K562 (cell line): ENCODE data around the gene CRAMP1. TPM values are rescaled to one million over a fixed set of nuclear protein-coding genes. Genes with fewer than 3 reads are reported as not detected.

Experiments used
- ATAC-seq: fragments of 200-7000 bp; cut with Tn5 transposase; 3 replicates; pipeline ENCODE4 v1.9.1; 2020; ENCODE audit warnings: moderate library complexity
- BruUV-seq: library from RNA; stranded (reverse); fragments of 400-500 nt; replicated peaks from 2 replicates; lab custom pipeline; 2021; lab: Mats Ljungman, UMichigan
- CTCF ChIA-PET: fragments of 300-600 bp; formaldehyde crosslinking; extraction: SDS; loops from one replicate; lab custom pipeline; 2021; ENCODE audit warnings: low intra/inter-chr PET ratio; lab: Yijun Ruan, JAX
- POLR2A ChIA-PET: fragments of 300-600, 350-650 bp; sonication (Branson Sonifier 250); formaldehyde crosslinking; extraction: SDS; loops from one replicate; lab custom pipeline; 2021; ENCODE audit warnings: antibody characterized with exemption, inconsistent platforms; lab: Yijun Ruan, JAX
- DNase-seq, 4 experiments: peaks; one replicate each; pipeline versions ENCODE4 v3.0.0 to v3.0.0-alpha.2; 2011 to 2018; ENCODE audit warnings: low spot score in 3 of 4, mixed read lengths in 3 of 4; ENCODE audit errors: extremely low read depth in 1 of 4
- FAIRE-seq: peaks from 2 replicates; lab custom pipeline; 2011; peaks lifted over from hg19 to GRCh38; lab: Jason Lieb, UNC
- H2AFZ ChIP-seq: 2 replicates; pipeline ENCODE4 v1.6.0; 2011; ENCODE audit warnings: low read depth, low read length, control low read depth, inconsistent platforms
- H3K27ac ChIP-seq: fragments of 200-600 bp; 3 replicates; pipeline ENCODE4 v1.8.0; 2011; ENCODE audit warnings: low read depth, mild to moderate bottlenecking, control low read depth, inconsistent platforms, low read length, moderate library complexity, mixed read lengths; ENCODE audit errors: extremely low read depth
- H3K27me3 ChIP-seq, 2 experiments: fragments of 300-600 bp in 1 of 2; 2 replicates in 1 of 2; 3 replicates in 1 of 2; pipeline versions ENCODE4 v1.6.0 to v1.8.0; 2011; ENCODE audit warnings: inconsistent platforms in 2 of 2, low read length in 2 of 2, mild to moderate bottlenecking in 1 of 2, mixed read lengths in 1 of 2, moderate library complexity in 1 of 2; ENCODE audit not compliant: control insufficient read depth in 2 of 2, insufficient read depth in 2 of 2
- H3K36me3 ChIP-seq: fragments of 300-600 bp; 3 replicates; pipeline ENCODE4 v1.8.0; 2011; ENCODE audit warnings: mild to moderate bottlenecking, low read length, inconsistent platforms; ENCODE audit not compliant: control insufficient read depth, insufficient read depth
- H3K4me1 ChIP-seq, 2 experiments: fragments of 200-600 bp in 1 of 2; replicated peaks in 1 of 2; 2 replicates in 1 of 2; 3 replicates in 1 of 2; pipeline versions ENCODE4 v1.5.1 to v1.8.0; 2011; ENCODE audit warnings: inconsistent platforms in 2 of 2, low read length in 2 of 2, mild to moderate bottlenecking in 1 of 2, mixed read lengths in 1 of 2, moderate library complexity in 1 of 2; ENCODE audit not compliant: control insufficient read depth in 2 of 2, insufficient read depth in 2 of 2
- H3K4me2 ChIP-seq: 2 replicates; pipeline ENCODE4 v1.6.1; 2011; ENCODE audit warnings: low read length, control low read depth, inconsistent platforms, mixed read lengths; ENCODE audit not compliant: insufficient read depth
- H3K4me3 ChIP-seq: fragments of 200-600 bp; sonication (generic), shearing (Covaris generic); 2 replicates; pipeline ENCODE4 v1.5.1; 2016; ENCODE audit warnings: control low read depth, inconsistent platforms
- H3K79me2 ChIP-seq: fragments of 200-600 bp; 3 replicates; pipeline ENCODE4 v1.8.0; 2011; ENCODE audit warnings: low read length, inconsistent platforms; ENCODE audit not compliant: control insufficient read depth, insufficient read depth
- H3K9ac ChIP-seq, 2 experiments: 2 replicates each; pipeline versions ENCODE4 v1.6.0 to v1.6.1; 2011; ENCODE audit warnings: low read depth in 2 of 2, low read length in 2 of 2, control low read depth in 1 of 2, inconsistent platforms in 1 of 2, mild to moderate bottlenecking in 1 of 2, mixed read lengths in 1 of 2; ENCODE audit not compliant: insufficient read depth in 1 of 2
- H3K9me1 ChIP-seq: one replicate; pipeline ENCODE4 v1.6.0; 2011; ENCODE audit warnings: inconsistent platforms, mild to moderate bottlenecking, low read length, moderate library complexity; ENCODE audit not compliant: control insufficient read depth, insufficient read depth
- H3K9me3 ChIP-seq: replicated peaks from 2 replicates; pipeline ENCODE4 v1.5.1; 2011; ENCODE audit warnings: low read depth, low read length, inconsistent platforms; ENCODE audit not compliant: control insufficient read depth, insufficient read depth
- H4K20me1 ChIP-seq: replicated peaks from 2 replicates; pipeline ENCODE4 v1.6.1; 2011; ENCODE audit warnings: low read length, inconsistent platforms, mixed read lengths; ENCODE audit not compliant: control insufficient read depth, insufficient read depth
- CBFB ChIP-seq: sonication (generic); formaldehyde crosslinking; IDR thresholded peaks from 2 replicates; pipeline ENCODE4 v1.4.0; 2020; ENCODE audit warnings: mild to moderate bottlenecking, missing genetic modification reagents
- SAFB2 ChIP-seq: fragments of 200-400 bp; formaldehyde crosslinking; IDR thresholded peaks from 2 replicates; pipeline ENCODE4 v1.6.1; 2018; ENCODE audit warnings: borderline replicate concordance, low read length, low read depth, moderate library complexity; ENCODE audit not compliant: severe bottlenecking
- SMAD2 ChIP-seq: fragments of 150-350 bp; IDR thresholded peaks from 2 replicates; pipeline ENCODE4 v1.6.1; 2014; ENCODE audit warnings: low read depth, mild to moderate bottlenecking, low read length
- TCF3 ChIP-seq: sonication (generic); formaldehyde crosslinking; IDR thresholded peaks from 2 replicates; pipeline ENCODE4 v1.4.0; 2020; ENCODE audit warnings: mild to moderate bottlenecking, missing genetic modification reagents
- WHSC1 ChIP-seq: IDR thresholded peaks from one replicate; pipeline ENCODE4 v1.6.1; 2012; ENCODE audit warnings: low read length, control low read depth, inconsistent platforms
- WGBS: fragments of 100-300 bp; shearing (Covaris generic); methylation state at CpG from one replicate; pipeline ENCODE4 v1.1.6; 2016; ENCODE audit warnings: low coverage, mixed read lengths; ENCODE audit not compliant: insufficient coverage; ENCODE audit errors: missing lambda C conversion rate; 5-methylcytosine and 5-hydroxymethylcytosine counted together
- in situ Hi-C: fragments of 300-500 bp; cut with MboI; formaldehyde crosslinking; loops from 4 replicates; pipeline ENCODE4 v1.15.0; 2018; ENCODE audit warnings: inconsistent platforms, mixed read lengths
- intact Hi-C: fragments of 100-400 bp; cut with micrococcal nuclease; formaldehyde crosslinking; loops from 2 replicates; pipeline ENCODE4 v1.14.2; 2022
- polyA plus RNA-seq, 8 experiments: library from polyadenylated mRNA; depleted of rRNA in 4 of 8; stranded (reverse) in 5 of 8; unstranded in 3 of 8; fragments of >200 nt; fragmentation: Nextera tagmentation in 2 of 8; fragmentation: Illumina TruSeq in 1 of 8; extraction: Ambion mirVana in 2 of 8; extraction: Trizol in 1 of 8; gene quantifications; 2 replicates each; pipeline versions ENCODE4 v1.2.1 to v1.2.3, GENCODE V29; 2011 to 2014; ENCODE audit warnings: inconsistent platforms in 1 of 8, missing spikeins in 1 of 8
- total RNA-seq, 7 experiments: library from RNA; depleted of rRNA in 6 of 7; stranded (reverse); fragments of >200 nt in 6 of 7; fragmentation: Illumina TruSeq in 2 of 7; extraction: Trizol in 2 of 7; gene quantifications; 2 replicates each; pipeline versions ENCODE4 v1.2.1 to v1.2.3, GENCODE V29; 2011 to 2021; ENCODE audit warnings: low replicate concordance in 1 of 7
- TF ChIP-seq, protein P1 (sequence below): fragments of 250-450 bp; sonication (Bioruptor Pico); IDR thresholded peaks from 2 replicates; pipeline ENCODE4 v1.4.0; 2020; ENCODE audit warnings: mild to moderate bottlenecking
- TF ChIP-seq, protein P2 (sequence below): fragments of 200-400 bp; formaldehyde crosslinking; IDR thresholded peaks from 2 replicates; pipeline ENCODE4 v1.6.1; 2017; ENCODE audit warnings: mild to moderate bottlenecking, low read depth, low read length, moderate library complexity
- TF ChIP-seq, protein P3 (sequence below), 3 experiments: fragments of 200-800 bp in 1 of 3; fragments of 250-450 bp in 1 of 3; fragments of 450-650 bp in 1 of 3; sonication (Bioruptor Pico) in 1 of 3; sonication (Bioruptor generic) in 1 of 3; formaldehyde crosslinking in 1 of 3; IDR thresholded peaks; 2 replicates each; pipeline versions ENCODE4 v1.6.1 to v1.8.0; 2016 to 2022; ENCODE audit warnings: mild to moderate bottlenecking in 2 of 3, missing genetic modification characterization in 2 of 3, missing compliant biosample characterization in 1 of 3, moderate library complexity in 1 of 3
- TF ChIP-seq, protein P4 (sequence below): fragments of 450-650 bp; formaldehyde crosslinking; IDR thresholded peaks from 2 replicates; pipeline ENCODE4 v1.4.0; 2022; ENCODE audit warnings: mild to moderate bottlenecking, moderate library complexity
- TF ChIP-seq, protein P5 (sequence below): IDR thresholded peaks from 2 replicates; pipeline ENCODE4 v1.6.1; 2014; ENCODE audit warnings: antibody characterized with exemption

The CRAMP1 gene
- total and polyA plus RNA-seq, 9 of the 15 experiments (the other 6 are each of a cell fraction or from before 2014, with no cell fraction given), result 0.52 to 20.8 (median 7.5) TPM

DNA sequence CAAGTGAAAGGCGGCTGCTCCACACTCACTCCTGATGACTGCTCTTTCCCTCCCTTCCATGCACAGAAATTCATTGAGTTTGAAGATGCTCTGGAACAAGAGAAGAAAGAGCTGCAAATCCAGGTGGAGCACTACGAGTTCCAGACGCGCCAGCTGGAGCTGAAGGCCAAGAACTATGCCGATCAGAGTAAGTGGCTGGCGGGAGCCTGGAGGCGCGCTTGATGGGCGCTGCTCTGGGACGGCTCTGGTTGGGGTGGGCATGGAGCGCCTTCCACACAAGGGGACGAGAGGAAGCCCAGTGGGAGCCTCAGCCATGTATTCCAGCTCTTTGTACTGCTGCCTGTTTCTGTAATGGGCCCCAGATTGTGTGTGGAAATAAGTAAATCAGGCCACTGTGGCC is 112.3 kb downstream of the CRAMP1 start:
- intact Hi-C loops (no loop called here), in situ Hi-C loops (no loop called here)
- no peak for ATAC-seq
- peaks cover 21% of the 10 kb centered on the region for H3K79me2 ChIP-seq
- H3K9me3 ChIP-seq, result no peaks in the 10 kb centered on the region
- no peak overlapping the region for H3K4me3 ChIP-seq
- H3K9ac ChIP-seq, result peak overlapping the region in 1 of 2 experiments; percentile 24; a peak in 1 of 4 replicates
- H4K20me1 ChIP-seq, result no peaks in the 10 kb centered on the region; the same call in 1 of the 2 replicates
- DNase-seq, result no peak
- no peaks in the 10 kb centered on the region for H3K27me3 ChIP-seq
- H3K4me2 ChIP-seq, result no peak overlapping the region
- no peak overlapping the region for H2AFZ ChIP-seq
- BruUV-seq, result no TSS peak
- H3K4me1 ChIP-seq, result peaks cover 9 to 26% of the 10 kb centered on the region in 2 experiments; a peak in 3 of 5 replicates
- no peak overlapping the region for H3K27ac ChIP-seq
- no peaks in the 10 kb centered on the region for H3K9me1 ChIP-seq
- POLR2A ChIA-PET, result interaction anchor here (0.6 to 1.2 kb wide), 3 partner anchors 95 to 1567 kb away, joined by 3 read pairs; partner anchors contain the start of gene TELO2
- CTCF ChIA-PET, result no interaction called here
- no peak for FAIRE-seq
- H3K36me3 ChIP-seq, result peaks cover 35% of the 10 kb centered on the region; the same call in 2 of the 3 replicates
- WGBS, result 99% methylated on average over 9 of the region's 12 CpGs
- TF ChIP-seq, protein P1, sequence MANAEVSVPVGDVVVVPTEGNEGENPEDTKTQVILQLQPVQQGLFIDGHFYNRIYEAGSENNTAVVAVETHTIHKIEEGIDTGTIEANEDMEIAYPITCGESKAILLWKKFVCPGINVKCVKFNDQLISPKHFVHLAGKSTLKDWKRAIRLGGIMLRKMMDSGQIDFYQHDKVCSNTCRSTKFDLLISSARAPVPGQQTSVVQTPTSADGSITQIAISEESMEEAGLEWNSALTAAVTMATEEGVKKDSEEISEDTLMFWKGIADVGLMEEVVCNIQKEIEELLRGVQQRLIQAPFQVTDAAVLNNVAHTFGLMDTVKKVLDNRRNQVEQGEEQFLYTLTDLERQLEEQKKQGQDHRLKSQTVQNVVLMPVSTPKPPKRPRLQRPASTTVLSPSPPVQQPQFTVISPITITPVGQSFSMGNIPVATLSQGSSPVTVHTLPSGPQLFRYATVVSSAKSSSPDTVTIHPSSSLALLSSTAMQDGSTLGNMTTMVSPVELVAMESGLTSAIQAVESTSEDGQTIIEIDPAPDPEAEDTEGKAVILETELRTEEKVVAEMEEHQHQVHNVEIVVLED (CRISPR knock-in tag), result no peak
- TF ChIP-seq, protein P2, sequence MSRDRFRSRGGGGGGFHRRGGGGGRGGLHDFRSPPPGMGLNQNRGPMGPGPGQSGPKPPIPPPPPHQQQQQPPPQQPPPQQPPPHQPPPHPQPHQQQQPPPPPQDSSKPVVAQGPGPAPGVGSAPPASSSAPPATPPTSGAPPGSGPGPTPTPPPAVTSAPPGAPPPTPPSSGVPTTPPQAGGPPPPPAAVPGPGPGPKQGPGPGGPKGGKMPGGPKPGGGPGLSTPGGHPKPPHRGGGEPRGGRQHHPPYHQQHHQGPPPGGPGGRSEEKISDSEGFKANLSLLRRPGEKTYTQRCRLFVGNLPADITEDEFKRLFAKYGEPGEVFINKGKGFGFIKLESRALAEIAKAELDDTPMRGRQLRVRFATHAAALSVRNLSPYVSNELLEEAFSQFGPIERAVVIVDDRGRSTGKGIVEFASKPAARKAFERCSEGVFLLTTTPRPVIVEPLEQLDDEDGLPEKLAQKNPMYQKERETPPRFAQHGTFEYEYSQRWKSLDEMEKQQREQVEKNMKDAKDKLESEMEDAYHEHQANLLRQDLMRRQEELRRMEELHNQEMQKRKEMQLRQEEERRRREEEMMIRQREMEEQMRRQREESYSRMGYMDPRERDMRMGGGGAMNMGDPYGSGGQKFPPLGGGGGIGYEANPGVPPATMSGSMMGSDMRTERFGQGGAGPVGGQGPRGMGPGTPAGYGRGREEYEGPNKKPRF, result no peak
- TF ChIP-seq, protein P3, sequence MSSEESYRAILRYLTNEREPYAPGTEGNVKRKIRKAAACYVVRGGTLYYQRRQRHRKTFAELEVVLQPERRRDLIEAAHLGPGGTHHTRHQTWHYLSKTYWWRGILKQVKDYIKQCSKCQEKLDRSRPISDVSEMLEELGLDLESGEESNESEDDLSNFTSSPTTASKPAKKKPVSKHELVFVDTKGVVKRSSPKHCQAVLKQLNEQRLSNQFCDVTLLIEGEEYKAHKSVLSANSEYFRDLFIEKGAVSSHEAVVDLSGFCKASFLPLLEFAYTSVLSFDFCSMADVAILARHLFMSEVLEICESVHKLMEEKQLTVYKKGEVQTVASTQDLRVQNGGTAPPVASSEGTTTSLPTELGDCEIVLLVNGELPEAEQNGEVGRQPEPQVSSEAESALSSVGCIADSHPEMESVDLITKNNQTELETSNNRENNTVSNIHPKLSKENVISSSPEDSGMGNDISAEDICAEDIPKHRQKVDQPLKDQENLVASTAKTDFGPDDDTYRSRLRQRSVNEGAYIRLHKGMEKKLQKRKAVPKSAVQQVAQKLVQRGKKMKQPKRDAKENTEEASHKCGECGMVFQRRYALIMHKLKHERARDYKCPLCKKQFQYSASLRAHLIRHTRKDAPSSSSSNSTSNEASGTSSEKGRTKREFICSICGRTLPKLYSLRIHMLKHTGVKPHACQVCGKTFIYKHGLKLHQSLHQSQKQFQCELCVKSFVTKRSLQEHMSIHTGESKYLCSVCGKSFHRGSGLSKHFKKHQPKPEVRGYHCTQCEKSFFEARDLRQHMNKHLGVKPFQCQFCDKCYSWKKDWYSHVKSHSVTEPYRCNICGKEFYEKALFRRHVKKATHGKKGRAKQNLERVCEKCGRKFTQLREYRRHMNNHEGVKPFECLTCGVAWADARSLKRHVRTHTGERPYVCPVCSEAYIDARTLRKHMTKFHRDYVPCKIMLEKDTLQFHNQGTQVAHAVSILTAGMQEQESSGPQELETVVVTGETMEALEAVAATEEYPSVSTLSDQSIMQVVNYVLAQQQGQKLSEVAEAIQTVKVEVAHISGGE (CRISPR knock-in tag; IDR thresholded peaks at IDR 0.05), result no peak
- TF ChIP-seq SMAD2 (no peak), SAFB2 (no peak), WHSC1 (no peak), CBFB (CRISPR knock-in tag) (no peak), TCF3 (CRISPR knock-in tag) (no peak)
- TF ChIP-seq, protein P4, sequence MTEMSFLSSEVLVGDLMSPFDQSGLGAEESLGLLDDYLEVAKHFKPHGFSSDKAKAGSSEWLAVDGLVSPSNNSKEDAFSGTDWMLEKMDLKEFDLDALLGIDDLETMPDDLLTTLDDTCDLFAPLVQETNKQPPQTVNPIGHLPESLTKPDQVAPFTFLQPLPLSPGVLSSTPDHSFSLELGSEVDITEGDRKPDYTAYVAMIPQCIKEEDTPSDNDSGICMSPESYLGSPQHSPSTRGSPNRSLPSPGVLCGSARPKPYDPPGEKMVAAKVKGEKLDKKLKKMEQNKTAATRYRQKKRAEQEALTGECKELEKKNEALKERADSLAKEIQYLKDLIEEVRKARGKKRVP (CRISPR knock-in tag), result no peak
- TF ChIP-seq, protein P5, sequence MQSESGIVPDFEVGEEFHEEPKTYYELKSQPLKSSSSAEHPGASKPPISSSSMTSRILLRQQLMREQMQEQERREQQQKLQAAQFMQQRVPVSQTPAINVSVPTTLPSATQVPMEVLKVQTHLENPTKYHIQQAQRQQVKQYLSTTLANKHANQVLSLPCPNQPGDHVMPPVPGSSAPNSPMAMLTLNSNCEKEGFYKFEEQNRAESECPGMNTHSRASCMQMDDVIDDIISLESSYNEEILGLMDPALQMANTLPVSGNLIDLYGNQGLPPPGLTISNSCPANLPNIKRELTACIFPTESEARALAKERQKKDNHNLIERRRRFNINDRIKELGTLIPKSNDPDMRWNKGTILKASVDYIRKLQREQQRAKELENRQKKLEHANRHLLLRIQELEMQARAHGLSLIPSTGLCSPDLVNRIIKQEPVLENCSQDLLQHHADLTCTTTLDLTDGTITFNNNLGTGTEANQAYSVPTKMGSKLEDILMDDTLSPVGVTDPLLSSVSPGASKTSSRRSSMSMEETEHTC, result no peak
